GM21528 (cell line): ENCODE results near the gene AMDHD1.

ENCODE experiments used
- ATAC-seq: cut with Tn5 transposase; IDR thresholded peaks from one replicate; pipeline ENCODE4 v1.9.1; 2021; ENCODE audit warnings: mild to moderate bottlenecking, moderate library complexity; ENCODE audit not compliant: unreplicated experiment, low FRiP score

Gene AMDHD1, protein sequence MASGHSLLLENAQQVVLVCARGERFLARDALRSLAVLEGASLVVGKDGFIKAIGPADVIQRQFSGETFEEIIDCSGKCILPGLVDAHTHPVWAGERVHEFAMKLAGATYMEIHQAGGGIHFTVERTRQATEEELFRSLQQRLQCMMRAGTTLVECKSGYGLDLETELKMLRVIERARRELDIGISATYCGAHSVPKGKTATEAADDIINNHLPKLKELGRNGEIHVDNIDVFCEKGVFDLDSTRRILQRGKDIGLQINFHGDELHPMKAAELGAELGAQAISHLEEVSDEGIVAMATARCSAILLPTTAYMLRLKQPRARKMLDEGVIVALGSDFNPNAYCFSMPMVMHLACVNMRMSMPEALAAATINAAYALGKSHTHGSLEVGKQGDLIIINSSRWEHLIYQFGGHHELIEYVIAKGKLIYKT

DNA sequence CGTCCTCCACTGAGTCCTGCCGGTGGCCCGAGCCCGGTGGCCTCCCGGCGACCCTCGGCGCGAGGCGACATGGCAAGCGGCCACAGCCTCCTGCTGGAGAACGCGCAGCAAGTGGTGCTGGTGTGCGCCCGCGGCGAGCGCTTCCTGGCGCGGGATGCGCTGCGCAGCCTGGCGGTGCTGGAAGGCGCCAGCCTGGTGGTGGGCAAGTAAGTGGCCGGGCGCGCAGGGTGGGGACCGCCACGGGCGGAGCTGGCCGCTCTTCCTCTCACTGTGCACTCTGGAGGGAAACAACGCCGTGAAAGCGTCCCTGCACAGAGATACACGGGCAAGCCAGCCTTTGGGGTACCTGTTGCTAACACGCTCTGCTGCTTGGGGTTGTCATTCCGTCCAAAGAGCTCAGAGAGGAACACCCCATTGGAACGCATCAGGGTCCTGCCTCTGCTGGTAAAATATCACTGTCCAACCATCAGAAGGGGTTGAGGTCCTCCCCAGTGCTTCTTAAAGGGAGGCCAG is at the start of gene AMDHD1:
TSS of gene AMDHD1 (plus strand) at position 2 of the 513 bp plus-strand sequence. CDS start at position 70, 68 bp downstream.
- peak; percentile 70 for ATAC-seq

DNA sequence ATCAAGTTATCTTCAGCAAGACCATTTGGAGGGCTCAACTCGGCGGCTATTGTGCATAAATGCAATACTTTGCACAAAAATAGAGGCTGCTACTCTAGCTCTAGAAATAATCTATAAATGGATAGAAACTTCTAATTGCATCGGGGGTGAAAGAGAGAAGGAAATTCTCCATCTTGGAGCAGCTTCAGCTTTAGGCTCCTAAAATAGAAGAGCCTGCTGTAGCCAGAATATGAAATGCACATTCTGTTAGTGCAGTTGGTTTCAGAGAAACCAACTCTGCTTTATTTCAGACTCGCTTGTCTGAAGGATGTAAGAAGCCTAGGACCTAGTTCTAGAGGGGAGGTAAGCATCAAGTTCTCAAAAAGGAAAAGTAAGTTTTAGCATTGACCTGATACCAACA is 46.3 kb upstream of the AMDHD1 start:
- no peak for ATAC-seq

DNA sequence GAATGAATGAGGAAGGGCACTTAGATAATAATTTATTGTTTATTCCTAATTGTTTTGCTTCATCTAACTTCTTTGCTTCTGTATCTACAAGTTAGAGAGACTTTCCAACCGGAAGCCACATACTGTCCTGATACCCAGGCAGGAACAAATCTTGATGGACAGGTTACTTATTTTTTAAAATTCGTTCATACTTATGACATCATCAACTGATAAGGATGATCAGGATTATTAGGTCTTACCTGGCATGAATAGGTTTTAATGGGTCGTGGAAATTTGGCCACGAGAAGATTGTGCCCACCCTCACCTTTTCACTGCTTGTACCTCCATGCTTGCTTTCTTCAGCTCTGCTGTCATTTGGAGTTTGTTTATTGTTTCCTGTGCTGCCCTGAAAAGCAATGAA is 45.0 kb upstream of the AMDHD1 start:
- no peak for ATAC-seq

DNA sequence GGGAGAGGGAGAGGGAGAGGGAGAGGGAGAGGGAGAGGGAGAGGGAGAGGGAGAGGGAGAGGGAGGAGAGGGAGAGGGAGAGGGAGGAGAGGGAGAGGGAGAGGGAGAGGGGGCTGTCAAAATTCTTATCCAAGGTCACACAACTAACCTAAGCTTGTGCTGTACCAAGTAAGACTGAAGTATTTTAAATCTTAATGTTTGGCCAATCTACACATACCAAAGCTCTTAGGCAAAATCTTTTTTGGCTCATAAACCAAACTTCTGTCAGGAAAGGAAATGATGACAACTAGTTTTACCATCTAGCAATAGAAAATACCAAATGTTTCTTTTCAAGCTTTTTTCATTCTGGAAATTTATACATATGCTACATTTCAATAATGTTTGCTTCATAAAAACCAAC is 34.6 kb upstream of the AMDHD1 start:
- no peak for ATAC-seq

DNA sequence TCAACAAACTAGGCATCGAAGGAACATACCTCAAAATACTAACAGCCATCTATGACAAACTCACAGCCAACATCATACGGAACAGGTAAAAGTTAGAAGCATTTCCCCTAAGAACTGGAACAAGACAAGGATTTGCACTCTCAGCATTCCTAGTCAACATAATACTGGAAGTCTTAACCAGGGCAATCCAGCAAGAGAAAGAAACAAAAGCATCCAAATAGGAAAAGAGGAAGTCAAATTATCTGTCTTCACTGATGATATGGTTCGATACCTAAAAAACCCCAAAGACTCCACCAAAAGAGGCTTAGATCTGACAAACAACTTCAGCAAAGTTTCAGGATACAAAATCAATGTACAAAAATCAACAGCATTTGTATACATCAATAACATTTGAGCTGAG is 33.3 kb upstream of the AMDHD1 start:
- no peak for ATAC-seq

DNA sequence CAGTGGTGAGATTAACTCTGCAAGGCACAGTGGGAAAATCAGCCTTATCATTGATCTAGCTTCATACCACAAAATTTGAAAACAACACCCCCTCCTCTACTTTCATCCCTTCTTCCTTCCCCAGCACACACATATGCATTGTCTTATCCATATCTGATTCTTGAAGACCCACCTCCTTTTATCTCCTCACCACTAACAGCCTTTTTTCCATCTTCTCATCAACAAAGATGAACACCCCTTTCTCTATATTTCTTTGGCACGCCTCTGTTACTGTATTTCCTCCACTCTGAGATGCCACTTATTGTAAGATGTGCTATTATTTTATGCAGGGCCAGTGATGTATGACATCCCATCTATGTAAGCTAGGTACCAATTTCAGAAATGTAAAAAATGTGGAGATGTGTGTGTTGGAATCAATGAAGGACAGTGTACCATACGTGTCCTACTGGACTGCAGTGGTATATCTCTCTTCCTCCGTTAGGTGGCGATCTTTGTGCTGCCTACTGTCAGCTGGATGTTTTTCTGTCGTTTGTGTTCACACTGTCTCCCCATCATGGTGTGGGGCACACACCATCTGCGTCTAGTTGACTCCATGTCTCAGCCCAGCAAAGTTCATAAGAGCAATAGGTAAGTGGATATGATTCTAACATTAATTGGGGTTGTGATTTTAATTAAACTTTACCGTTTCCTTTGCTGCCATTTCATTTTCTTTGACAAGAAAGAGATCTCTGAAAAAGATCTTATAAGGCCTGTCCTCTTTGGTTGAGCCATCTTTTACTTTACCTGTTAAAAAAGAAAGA is 24.7 kb upstream of the AMDHD1 start:
- no peak for ATAC-seq

DNA sequence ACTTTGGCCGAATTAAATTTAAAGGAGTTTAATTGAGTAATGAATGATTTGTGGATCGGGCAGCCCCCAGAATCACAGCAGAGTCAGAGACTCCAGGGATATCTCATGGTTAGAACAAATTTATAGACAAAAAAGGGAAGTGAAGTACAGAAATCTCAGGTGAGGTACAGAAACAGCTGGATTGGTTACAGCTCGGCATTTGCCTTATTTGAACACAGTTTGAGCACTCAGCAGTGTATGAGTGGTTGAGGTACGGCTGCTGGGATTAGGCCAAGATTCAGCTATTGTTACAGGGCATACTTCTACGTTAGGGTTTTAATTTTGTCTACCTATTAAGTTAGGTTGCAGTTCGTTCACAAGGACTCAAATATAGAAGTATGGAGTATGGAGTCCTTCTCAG is 24.0 kb upstream of the AMDHD1 start:
- no peak for ATAC-seq

DNA sequence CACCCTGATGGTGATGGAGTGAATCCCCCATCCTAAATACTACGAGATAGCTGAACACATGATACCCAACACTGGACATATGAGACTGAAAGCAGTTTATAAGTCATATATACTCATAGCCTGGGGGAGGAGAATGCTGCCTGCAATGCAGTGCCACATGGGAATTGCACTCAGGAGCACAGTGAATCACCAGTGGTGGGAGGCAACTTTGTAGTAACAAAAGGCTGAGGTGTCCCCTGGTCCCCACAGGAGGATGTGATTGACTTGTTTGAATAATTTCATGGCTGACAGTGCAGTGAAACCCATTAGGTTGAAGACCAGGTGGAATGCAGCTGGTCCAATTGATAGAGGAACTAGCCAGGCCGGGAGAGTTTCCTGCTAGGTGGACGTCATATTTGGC is 20.9 kb upstream of the AMDHD1 start:
- ATAC-seq: no peak

DNA sequence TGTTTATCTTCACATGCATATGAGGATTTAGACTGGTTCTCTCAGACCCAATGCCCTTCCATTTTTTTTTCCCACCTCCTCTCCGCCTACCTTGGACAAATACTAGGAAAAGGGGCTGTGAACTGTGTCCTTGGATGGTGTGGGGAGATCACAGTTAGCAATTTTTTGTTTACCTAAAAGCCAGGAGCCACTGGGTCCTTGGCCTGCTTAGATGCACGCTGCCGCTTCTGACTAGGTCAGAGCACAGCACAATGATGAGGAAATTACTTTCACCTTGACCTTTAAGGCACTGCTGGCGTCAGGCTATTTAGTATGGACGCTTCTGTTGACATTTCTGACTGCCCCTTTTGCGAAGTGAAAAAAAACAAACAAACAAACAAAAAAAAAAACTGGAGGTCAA is 2.6 kb upstream of the AMDHD1 start:
- ATAC-seq: no peak

DNA sequence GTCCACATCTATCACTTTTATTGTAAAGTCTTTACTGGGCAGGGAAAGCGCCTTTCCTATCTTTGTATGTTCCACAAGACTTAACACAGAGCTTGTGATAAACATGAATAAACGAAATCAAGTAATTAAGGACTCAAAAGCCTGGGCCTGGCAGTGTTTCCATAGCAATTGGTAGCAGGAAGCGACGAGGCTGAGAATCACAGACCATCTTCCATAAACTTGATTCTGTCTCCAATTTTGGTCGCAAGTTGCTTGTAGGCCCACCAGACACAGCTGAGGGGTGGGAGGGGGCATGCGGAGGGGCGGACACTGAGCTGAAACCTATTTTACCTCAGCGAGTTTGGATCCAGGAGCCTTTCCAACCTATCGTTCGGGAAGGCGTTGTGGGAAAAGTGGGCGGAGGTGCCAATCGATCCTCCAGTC is 1.0 kb upstream of the AMDHD1 start:
- ATAC-seq: no peak

DNA sequence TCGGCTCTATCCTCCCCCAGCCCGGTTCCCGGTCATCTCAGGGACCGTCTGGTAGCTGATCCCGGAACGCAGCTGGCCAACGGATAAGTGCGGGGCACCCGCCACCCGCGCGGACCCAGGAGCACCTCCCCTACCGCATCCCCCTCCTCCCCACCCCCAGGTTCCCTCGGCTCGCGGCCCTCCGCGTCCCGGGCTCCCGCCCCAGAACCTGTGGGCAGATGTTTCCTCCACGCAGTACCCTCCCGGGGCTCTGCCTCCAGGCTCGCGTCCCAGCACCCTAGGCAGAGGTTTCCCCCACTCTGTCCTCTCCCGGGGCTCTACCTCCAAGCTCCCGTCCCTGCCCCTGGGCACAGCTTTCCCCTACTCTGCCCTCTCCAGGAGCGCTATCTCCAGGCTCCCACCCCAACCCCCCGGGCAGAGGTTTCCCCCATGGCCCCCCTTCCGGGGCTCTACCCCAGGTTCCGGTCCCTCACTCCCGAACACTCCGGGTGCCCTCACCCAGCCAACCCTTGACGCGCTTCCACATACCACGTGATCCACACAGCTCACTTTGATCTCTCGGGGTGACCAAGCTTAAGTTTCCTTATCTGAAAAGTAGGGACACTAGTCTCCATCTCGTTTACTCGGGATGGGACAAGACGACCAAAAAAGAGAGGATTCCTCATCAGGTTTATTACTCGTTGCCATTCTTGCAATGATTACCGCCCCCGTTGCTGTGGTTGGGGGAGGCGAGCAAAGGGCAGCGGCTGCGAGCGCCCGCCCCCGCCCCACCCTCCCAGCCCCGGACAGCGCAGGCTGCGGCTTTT is 404 bp upstream of the AMDHD1 start, which contains the start of gene CCDC38:
TSS of gene CCDC38 (minus strand) at position 91 of the 806 bp plus-strand sequence. CDS start 6,105 bp downstream, outside the sequence.
- ATAC-seq: peak; percentile 99

DNA sequence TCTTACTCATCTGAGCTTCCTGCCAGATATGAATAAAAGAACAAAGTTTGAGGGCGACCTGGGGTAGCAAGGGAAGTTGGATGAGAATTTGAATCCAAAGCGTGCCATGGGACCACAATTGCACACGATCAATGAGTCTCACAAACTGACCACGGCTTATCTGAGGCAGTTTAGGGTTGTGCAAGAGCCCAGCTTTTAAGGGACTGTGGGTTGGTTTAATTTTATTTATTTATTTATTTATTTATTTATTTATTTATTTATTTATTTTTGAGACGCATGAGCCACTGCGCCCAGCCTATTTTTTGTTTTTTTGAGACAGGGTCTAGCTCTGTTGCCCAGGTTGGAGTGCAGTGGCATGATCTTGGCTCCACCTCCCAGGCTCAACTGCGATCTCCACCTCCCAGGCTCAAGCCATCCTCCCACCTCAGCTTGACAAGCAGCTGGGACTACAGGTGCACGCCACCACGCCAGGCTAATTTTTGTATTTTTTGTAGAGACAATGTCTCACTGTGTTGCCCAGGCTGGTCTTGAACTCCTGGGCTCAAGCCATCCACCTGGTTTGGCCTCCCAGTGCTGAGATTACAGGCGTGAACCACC is 1.1 kb downstream of the AMDHD1 start:
- no peak for ATAC-seq

DNA sequence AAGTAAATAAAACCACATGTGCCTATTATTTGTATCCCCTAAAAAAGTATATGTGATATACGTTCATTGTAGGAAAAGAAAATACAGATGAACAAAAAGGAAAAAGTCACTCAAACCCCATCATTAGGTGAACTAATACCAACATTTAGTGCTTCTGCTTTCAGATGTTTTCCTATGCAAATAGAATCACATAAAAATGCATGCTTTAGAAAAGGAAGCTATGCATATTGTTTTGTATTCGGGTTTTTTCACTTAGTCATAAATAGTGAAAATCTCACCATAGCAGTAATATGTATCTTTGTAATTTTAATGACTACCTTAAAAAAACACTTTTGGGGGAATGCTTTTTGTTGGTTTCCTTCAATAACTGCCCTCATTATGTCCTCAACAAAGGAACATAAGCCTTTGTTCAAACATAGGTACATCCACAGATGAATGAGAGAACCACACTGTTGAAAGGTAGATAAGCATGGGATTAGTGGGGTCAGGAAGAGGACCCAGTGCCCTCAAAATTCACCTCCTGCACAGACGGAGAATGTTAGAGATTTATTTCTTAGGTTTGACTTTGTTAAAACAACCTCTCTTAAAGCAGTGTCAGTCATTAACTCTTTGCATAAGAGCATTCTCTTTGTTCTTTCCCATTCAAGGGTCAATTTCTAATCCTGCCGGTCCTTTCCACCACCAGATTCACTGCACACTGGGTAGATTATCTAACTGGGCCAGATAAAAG is 6.5 kb downstream of the AMDHD1 start:
- no peak for ATAC-seq

DNA sequence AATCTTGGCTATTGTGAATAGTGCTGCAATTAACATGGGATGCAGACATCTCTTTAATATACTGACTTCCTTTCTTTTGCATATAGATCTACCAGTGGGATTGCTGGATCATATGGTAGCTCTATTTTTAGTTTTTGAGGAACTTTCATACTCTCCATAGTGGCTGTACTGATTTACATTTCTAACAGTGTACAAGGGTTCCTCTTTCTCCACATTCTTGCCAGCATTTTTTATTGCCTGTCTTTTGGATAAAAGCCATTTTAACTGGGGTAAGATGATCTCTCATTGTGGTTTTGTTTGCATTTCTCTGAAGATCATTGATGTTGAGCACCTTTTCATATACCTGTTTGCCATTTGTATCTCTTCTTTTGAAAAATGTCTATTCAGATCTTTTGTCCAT is 8.4 kb downstream of the AMDHD1 start:
- no peak for ATAC-seq

DNA sequence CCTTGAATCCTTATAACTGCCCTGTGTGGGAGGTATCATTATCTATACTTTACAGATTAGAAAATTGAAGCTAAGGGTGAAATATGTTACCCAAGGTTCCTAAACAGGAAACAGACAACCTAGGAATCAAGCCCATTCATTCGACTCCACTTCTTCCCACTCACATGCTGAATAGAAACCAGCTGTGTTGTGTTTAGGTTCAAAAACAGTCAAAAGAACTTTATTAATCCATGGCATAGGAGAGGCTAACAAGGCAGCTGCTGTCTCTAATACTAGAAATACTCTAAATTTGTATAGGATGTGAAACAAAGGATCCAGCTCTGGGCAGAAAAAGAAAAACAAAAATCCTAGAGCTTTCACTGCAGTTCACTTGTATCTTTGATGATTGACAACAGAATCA is 9.9 kb downstream of the AMDHD1 start:
- ATAC-seq: no peak

DNA sequence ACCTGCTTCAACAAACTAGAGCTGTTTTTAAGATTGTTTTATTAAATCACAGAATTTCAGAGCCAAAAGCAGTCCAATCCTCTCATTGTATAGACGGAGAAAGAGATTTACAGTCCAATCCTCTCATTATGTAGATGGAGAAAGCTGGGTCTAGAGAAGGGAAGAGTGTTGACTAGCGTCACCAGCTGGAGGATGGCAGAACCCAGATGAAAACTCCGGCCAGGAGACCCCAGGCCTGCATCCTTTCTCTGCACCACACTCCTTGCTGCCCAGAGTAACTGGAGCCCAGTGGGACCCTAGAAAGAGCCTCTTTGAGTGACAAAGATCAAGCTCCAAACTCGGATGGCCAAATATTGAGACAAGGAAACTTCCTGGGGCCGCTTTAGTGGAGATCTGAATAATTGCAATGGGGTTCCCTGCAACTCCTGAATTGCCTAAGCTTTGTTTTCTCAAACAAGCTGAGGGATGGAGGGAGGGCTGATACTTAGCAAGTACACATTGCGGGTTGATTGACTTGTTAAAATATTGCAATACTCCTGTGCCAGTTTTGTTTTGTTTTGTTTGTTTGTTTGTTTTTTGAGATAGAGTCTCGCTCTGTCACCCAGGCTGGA is 12.5 kb downstream of the AMDHD1 start:
- ATAC-seq: no peak

DNA sequence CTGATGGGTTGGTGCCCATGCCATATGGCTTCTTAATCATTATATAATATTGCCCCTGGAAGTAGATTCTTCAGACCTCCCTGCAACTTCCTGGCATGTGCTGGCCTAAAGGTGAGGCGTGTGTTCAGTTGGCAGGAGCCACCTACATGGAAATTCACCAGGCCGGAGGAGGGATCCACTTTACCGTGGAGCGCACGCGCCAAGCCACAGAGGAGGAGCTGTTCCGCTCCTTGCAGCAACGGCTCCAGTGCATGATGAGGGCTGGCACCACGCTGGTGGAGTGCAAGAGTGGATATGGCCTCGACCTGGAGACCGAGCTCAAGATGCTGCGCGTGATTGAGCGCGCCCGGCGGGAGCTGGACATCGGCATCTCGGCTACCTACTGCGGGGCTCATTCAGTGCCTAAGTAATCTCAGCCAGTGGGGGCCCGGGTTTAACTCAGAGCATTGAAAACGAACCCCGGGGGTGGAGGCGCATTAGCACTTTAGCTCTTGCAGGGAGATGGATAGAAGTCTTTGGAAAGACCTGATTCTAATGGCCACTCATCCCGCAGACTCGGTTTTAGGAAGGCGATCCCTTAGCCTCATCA is 13.5 kb downstream of the AMDHD1 start:
- no peak for ATAC-seq

DNA sequence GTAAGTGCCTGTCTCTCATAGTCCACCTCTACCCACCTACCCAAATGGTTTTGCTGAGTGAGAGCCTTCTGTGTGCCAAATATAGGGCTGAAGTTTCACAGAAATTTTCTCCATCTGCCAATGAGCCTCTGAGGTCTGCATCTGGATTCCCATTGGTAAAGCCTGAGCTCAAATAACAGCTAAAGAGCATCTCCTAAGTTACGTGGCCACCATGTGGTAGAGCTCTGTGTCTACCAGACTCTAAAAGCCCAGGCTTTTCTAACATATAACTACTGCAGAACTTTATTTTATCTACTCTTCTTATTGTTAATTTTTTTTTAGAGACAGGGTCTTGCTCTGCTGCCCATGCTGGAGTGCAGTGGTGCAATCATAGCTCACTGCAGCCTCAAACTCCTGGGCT is 16.0 kb downstream of the AMDHD1 start:
- ATAC-seq: no peak

DNA sequence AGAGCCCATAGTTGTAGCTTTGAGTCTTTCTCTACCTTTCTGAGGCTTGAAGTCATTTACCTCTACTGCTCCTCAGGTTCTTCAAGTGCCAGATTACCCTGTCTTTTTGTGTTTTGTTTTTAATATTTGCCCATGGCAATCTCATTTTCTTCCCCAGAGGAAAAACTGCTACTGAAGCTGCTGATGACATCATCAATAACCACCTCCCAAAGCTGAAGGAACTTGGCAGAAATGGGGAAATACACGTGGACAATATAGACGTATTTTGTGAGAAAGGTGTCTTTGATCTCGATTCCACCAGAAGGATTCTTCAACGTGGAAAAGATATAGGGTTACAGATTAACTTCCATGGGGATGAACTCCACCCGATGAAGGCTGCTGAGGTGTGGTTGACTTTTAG is 17.1 kb downstream of the AMDHD1 start:
- no peak for ATAC-seq
